Endothelial cell of umbilical vein (primary cell): Measurements from ENCODE around the gene HDAC1. TPM values are rescaled to one million over a fixed set of nuclear protein-coding genes. Genes with fewer than 3 reads are reported as not detected.

Experiments used
- BruUV-seq: library from RNA; stranded (reverse); fragments of 400-500 nt; replicated peaks from 2 replicates; lab custom pipeline; 2021; lab: Mats Ljungman, UMichigan
- CTCF ChIA-PET: fragments of 300-600, 350-600 bp; sonication (Branson Sonifier 250); formaldehyde crosslinking; loops from one replicate; lab custom pipeline; 2021; ENCODE audit warnings: antibody characterized with exemption, inconsistent platforms; lab: Charles Lee
- POLR2A ChIA-PET: fragments of 300-600, 350-600 bp; sonication (Branson Sonifier 250); formaldehyde crosslinking; loops from one replicate; lab custom pipeline; 2021; ENCODE audit warnings: antibody characterized with exemption, inconsistent platforms; lab: Charles Lee
- DNase-seq: peaks from one replicate; pipeline ENCODE4 v3.0.0-alpha.2; 2011; ENCODE audit warnings: low read depth, low spot score
- FAIRE-seq: peaks from 2 replicates; lab custom pipeline; 2011; peaks lifted over from hg19 to GRCh38; lab: Jason Lieb, UNC
- H2AFZ ChIP-seq: 2 replicates; pipeline ENCODE4 v1.6.0; 2012; ENCODE audit warnings: low read depth, low read length, control low read depth, inconsistent platforms
- H3K27ac ChIP-seq: 2 replicates; pipeline ENCODE4 v1.5.1; 2011; ENCODE audit warnings: low read depth, mild to moderate bottlenecking, control low read depth, low read length, moderate library complexity; ENCODE audit not compliant: insufficient read depth
- H3K27me3 ChIP-seq, 2 experiments: 2 replicates each; pipeline versions ENCODE4 v1.6.0 to v1.6.1; 2011; ENCODE audit warnings: low read length in 2 of 2, mixed read lengths in 1 of 2; ENCODE audit not compliant: control insufficient read depth in 2 of 2, insufficient read depth in 2 of 2
- H3K36me3 ChIP-seq, 2 experiments: 2 replicates in 1 of 2; 3 replicates in 1 of 2; pipeline ENCODE4 v1.5.1; 2011; ENCODE audit warnings: low read length in 2 of 2, mild to moderate bottlenecking in 1 of 2, moderate library complexity in 1 of 2; ENCODE audit not compliant: control insufficient read depth in 2 of 2, insufficient read depth in 2 of 2; ENCODE audit errors: extremely low read depth in 1 of 2
- H3K4me1 ChIP-seq: 3 replicates; pipeline ENCODE4 v1.5.1; 2011; ENCODE audit warnings: mild to moderate bottlenecking, low read length; ENCODE audit not compliant: control insufficient read depth, insufficient read depth; ENCODE audit errors: extremely low read depth
- H3K4me2 ChIP-seq: 2 replicates; pipeline ENCODE4 v1.6.1; 2011; ENCODE audit warnings: low read length, control low read depth, mixed read lengths; ENCODE audit not compliant: insufficient read depth
- H3K4me3 ChIP-seq, 3 experiments: fragments of 200-600 bp in 1 of 3; sonication (generic), shearing (Covaris generic) in 1 of 3; replicated peaks in 1 of 3; 2 replicates each; pipeline ENCODE4 v1.5.1; 2011 to 2016; ENCODE audit warnings: control low read depth in 3 of 3, low read length in 3 of 3, mild to moderate bottlenecking in 2 of 3, inconsistent platforms in 1 of 3, low read depth in 1 of 3, moderate library complexity in 1 of 3; ENCODE audit not compliant: insufficient read depth in 1 of 3
- H3K79me2 ChIP-seq: 2 replicates; pipeline ENCODE4 v1.6.0; 2012; ENCODE audit warnings: low read length, inconsistent platforms; ENCODE audit not compliant: control insufficient read depth, insufficient read depth
- H3K9ac ChIP-seq: replicated peaks from 2 replicates; pipeline ENCODE3; 2011; ENCODE audit warnings: low read length, control low read depth; ENCODE audit not compliant: insufficient read depth; ENCODE audit errors: extremely low read depth
- H3K9me1 ChIP-seq: replicated peaks from 3 replicates; pipeline ENCODE4 v1.6.0; 2011; ENCODE audit warnings: mild to moderate bottlenecking, low read length; ENCODE audit not compliant: control insufficient read depth, insufficient read depth; ENCODE audit errors: extremely low read depth
- H3K9me3 ChIP-seq: replicated peaks from 2 replicates; pipeline ENCODE4 v1.5.1; 2012; ENCODE audit warnings: low read length, inconsistent platforms; ENCODE audit not compliant: control insufficient read depth, insufficient read depth
- H4K20me1 ChIP-seq: replicated peaks from 2 replicates; pipeline ENCODE3; 2011; ENCODE audit warnings: mild to moderate bottlenecking, low read length; ENCODE audit not compliant: control insufficient read depth, insufficient read depth; ENCODE audit errors: extremely low read depth
- CTCF ChIP-seq, 2 donors: IDR thresholded peaks; 1 replicate in 1 of 2; 2 replicates in 1 of 2; pipeline ENCODE4 v1.5.1; 2011; ENCODE audit warnings: low read length in 2 of 2, mild to moderate bottlenecking in 2 of 2, moderate library complexity in 2 of 2, control low read depth in 1 of 2, inconsistent platforms in 1 of 2, low read depth in 1 of 2; ENCODE audit not compliant: insufficient read depth in 1 of 2; ENCODE audit errors: extremely low read depth in 1 of 2
- EZH2 ChIP-seq: IDR thresholded peaks from 2 replicates; pipeline ENCODE4 v1.6.1; 2012; ENCODE audit warnings: borderline replicate concordance, low read depth, mild to moderate bottlenecking, moderate library complexity, low read length, inconsistent platforms; ENCODE audit not compliant: severe bottlenecking
- FOS ChIP-seq: IDR thresholded peaks from 2 replicates; pipeline ENCODE4 v1.6.1; 2011; ENCODE audit warnings: mild to moderate bottlenecking, low read length, moderate library complexity, borderline replicate concordance; ENCODE audit not compliant: insufficient read depth
- JUN ChIP-seq: IDR thresholded peaks from 2 replicates; pipeline ENCODE4 v1.6.1; 2011; ENCODE audit warnings: borderline replicate concordance, low read depth; ENCODE audit not compliant: insufficient read length, insufficient read depth
- MAX ChIP-seq: IDR thresholded peaks from 2 replicates; pipeline ENCODE4 v1.6.1; 2011; ENCODE audit not compliant: insufficient read depth, insufficient read length
- dilution Hi-C: fragments of 300-500 bp; cut with MboI; formaldehyde crosslinking; loops from one replicate; pipeline ENCODE4 v1.15.0; 2019; ENCODE audit warnings: low sequenced_read_pairs; ENCODE audit not compliant: extremely low pct_ligation_motif_present
- intact Hi-C: fragments of 100-400 bp; cut with micrococcal nuclease; formaldehyde crosslinking; loops from one replicate; pipeline ENCODE4 v1.10.0; 2022
- polyA plus RNA-seq, 4 experiments: library from polyadenylated mRNA; depleted of rRNA in 3 of 4; stranded (reverse) in 3 of 4; unstranded in 1 of 4; fragments of >200 nt; gene quantifications; 2 replicates each; pipeline versions ENCODE4 v1.2.1 to v1.2.3, GENCODE V29; 2011 to 2012; ENCODE audit warnings: missing spikeins in 1 of 4
- total RNA-seq: library from RNA; stranded (reverse); gene quantifications from 2 replicates; pipeline ENCODE4 v1.2.3, GENCODE V29; 2021

Gene HDAC1
- total and polyA plus RNA-seq, 2 donors (not counting 3 experiments of a cell fraction or from before 2014, with no cell fraction given), result 138 to 141 TPM

- DNase-seq (peak; percentile 37), FAIRE-seq (peak; percentile 66)
- intact Hi-C loops (no loop called here), dilution Hi-C loops (no loop called here)
- POLR2A ChIA-PET, result interaction anchor here (2.9 kb wide), 1 partner anchor 89 kb away, joined by 16 read pairs; the partner anchor contains the start of gene MARCKSL1
- Histone ChIP-seq H3K9me1 (no peaks in the 10 kb centered on the region), H3K79me2 (no peaks in the 10 kb centered on the region), H3K4me1 (peaks cover 51% of the 10 kb centered on the region), H4K20me1 (no peaks in the 10 kb centered on the region), H3K9me3 (no peaks in the 10 kb centered on the region), H3K27me3 (no peaks in the 10 kb centered on the region), H3K4me3 (no peak within 1 kb of the TSS), H3K36me3 (no peaks in the 10 kb centered on the region), H3K9ac (no peak within 1 kb of the TSS), H2AFZ (peak within 1 kb of the TSS; percentile 45), H3K4me2 (peak within 1 kb of the TSS; percentile 5), H3K27ac (peak within 1 kb of the TSS; percentile 60)
- BruUV-seq, result no TSS peak
- CTCF ChIA-PET, result interaction anchor here (0.9 to 6.3 kb wide), 6 partner anchors 9 to 89 kb away, joined by 3 to 73 read pairs (median 36); partner anchors contain the start of gene MARCKSL1
- no peak for TF ChIP-seq FOS
- no peak for TF ChIP-seq EZH2
- no peak for TF ChIP-seq JUN
- peak; percentile 12 for TF ChIP-seq MAX
These were observed 45.0 kb upstream of the HDAC1 start, which contains the start of gene FAM167B for GRCh38 chr1:32246888-32247273. Gene FAM167B (plus strand): TSS chr1:32247222. CDS start chr1:32247422, 200 bp downstream.

DNA sequence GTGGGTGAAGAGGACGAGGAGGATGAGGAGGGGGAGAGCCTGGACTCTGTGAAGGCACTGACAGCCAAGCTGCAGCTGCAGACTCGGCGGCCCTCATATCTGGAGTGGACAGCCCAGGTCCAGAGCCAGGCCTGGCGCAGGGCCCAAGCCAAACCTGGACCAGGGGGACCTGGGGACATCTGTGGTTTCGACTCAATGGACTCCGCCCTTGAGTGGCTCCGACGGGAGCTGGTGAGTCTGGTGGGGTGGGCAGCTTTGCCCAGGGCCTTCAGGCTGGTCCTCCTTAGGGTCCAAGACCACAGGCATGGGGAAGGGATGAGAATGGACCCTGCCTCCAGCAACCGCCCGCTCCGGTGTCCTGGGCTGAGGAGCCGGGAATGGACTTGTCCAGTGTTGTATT, 44.4 kb upstream of the HDAC1 start:
- DNase-seq (no peak), FAIRE-seq (no peak)
- intact Hi-C loops (no loop called here), dilution Hi-C loops (no loop called here)
- Histone ChIP-seq H3K79me2 (no peaks in the 10 kb centered on the region), H3K36me3 (no peaks in the 10 kb centered on the region), H3K9me1 (no peaks in the 10 kb centered on the region), H3K4me1 (peaks cover 50% of the 10 kb centered on the region), H3K9me3 (no peaks in the 10 kb centered on the region), H3K9ac (no peak overlapping the region), H4K20me1 (no peaks in the 10 kb centered on the region), H3K27ac (peak overlapping the region; percentile 60), H3K27me3 (no peaks in the 10 kb centered on the region), H2AFZ (peak overlapping the region; percentile 45), H3K4me3 (no peak overlapping the region), H3K4me2 (no peak overlapping the region)
- CTCF ChIA-PET, result interaction anchor here (1.2 to 6.3 kb wide), 9 partner anchors 10 to 89 kb away, joined by 3 to 73 read pairs (median 24); partner anchors contain the start of genes HDAC1 and MARCKSL1
- TF ChIP-seq CTCF (IDR thresholded peaks at IDR 0.05; ENCODE audit: extremely low read depth in 1 of 2, insufficient read depth in 1 of 2, low read depth in 1 of 2, low read length in 2 of 2), result no peak
- no peak for TF ChIP-seq FOS
- POLR2A ChIA-PET, result interaction anchor here (2.9 kb wide), 1 partner anchor 88 kb away, joined by 16 read pairs; the partner anchor contains the start of gene MARCKSL1
- no TSS peak for BruUV-seq
